DOHH2 (cell line): ENCODE data around the gene MTCH1.

Experiments used
- EZH2phosphoT487 ChIP-seq: fragments of 200-600 bp; sonication (generic); IDR thresholded peaks from 2 replicates; pipeline ENCODE4 v1.6.1; 2017; ENCODE audit warnings: borderline replicate concordance, mild to moderate bottlenecking, antibody characterized with exemption, low read length, moderate library complexity, mixed read lengths
- TF ChIP-seq, protein P1 (sequence below): fragments of 200-600 bp; sonication (generic); IDR thresholded peaks from one replicate; pipeline ENCODE4 v1.5.1; 2014; ENCODE audit warnings: antibody characterized with exemption, mild to moderate bottlenecking, low read depth, low read length; ENCODE audit not compliant: poor library complexity, severe bottlenecking

- TF ChIP-seq, protein P1, sequence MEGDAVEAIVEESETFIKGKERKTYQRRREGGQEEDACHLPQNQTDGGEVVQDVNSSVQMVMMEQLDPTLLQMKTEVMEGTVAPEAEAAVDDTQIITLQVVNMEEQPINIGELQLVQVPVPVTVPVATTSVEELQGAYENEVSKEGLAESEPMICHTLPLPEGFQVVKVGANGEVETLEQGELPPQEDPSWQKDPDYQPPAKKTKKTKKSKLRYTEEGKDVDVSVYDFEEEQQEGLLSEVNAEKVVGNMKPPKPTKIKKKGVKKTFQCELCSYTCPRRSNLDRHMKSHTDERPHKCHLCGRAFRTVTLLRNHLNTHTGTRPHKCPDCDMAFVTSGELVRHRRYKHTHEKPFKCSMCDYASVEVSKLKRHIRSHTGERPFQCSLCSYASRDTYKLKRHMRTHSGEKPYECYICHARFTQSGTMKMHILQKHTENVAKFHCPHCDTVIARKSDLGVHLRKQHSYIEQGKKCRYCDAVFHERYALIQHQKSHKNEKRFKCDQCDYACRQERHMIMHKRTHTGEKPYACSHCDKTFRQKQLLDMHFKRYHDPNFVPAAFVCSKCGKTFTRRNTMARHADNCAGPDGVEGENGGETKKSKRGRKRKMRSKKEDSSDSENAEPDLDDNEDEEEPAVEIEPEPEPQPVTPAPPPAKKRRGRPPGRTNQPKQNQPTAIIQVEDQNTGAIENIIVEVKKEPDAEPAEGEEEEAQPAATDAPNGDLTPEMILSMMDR, result no peak
- no peak for TF ChIP-seq EZH2phosphoT487
These were observed 13.7 kb upstream of the MTCH1 start for GRCh38 chr6:36999751-37000125.
